Muscle layer of colon (tissue), 2 donors: ENCODE results near the gene GABRB1.

Experiments used
- H3K27ac ChIP-seq: one replicate; pipeline ENCODE4 v1.7.0; 2013; ENCODE audit warnings: low read depth, mild to moderate bottlenecking, low read length, moderate library complexity
- H3K27me3 ChIP-seq, 2 donors: one replicate each; pipeline ENCODE4 v1.7.0; 2013; ENCODE audit warnings: low read length in 2 of 2, mild to moderate bottlenecking in 2 of 2; ENCODE audit not compliant: insufficient read depth in 2 of 2, control insufficient read depth in 1 of 2
- H3K36me3 ChIP-seq: one replicate; pipeline ENCODE4 v1.7.0; 2013; ENCODE audit warnings: mild to moderate bottlenecking, low read length; ENCODE audit not compliant: insufficient read depth
- H3K4me1 ChIP-seq: one replicate; pipeline ENCODE4 v1.7.0; 2013; ENCODE audit warnings: mild to moderate bottlenecking, low read length; ENCODE audit not compliant: insufficient read depth
- H3K4me3 ChIP-seq, 2 donors: one replicate each; pipeline ENCODE4 v1.7.0; 2013; ENCODE audit warnings: low read length in 2 of 2, low read depth in 1 of 2, mild to moderate bottlenecking in 1 of 2, moderate library complexity in 1 of 2
- H3K9ac ChIP-seq: one replicate; pipeline ENCODE4 v1.7.0; 2013; ENCODE audit warnings: low read length
- H3K9me3 ChIP-seq: one replicate; pipeline ENCODE4 v1.7.0; 2013; ENCODE audit warnings: mild to moderate bottlenecking, low read length
- donor health status: abdominal sarcoma.
- donor health status: Adenocarcinoma of cecum.

GABRB1 gene

DNA sequence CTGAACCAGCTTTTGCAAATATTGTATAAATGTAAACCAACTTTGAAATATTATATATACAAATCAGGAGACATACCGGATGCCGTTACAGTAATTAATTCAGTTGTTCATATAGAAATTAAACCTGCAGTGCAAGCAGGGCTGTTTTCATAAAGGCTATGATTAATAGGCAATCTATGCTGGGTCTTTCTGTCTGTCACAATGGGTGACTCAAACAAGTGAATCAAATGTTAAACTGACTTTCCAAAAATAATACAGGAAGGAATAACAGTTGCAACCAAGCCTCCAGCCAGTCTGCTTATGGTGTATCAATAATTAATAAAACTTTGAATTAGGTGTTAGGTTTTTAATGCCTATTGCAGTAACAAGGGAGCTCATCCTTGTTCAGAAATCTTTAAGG is 43.9 kb downstream of the GABRB1 start:
- no peaks in the 10 kb centered on the region for H3K9me3 ChIP-seq
- H3K27me3 ChIP-seq: no peaks in the 10 kb centered on the region
- H3K36me3 ChIP-seq: no peaks in the 10 kb centered on the region
- H3K4me3 ChIP-seq: no peak overlapping the region
- no peak overlapping the region for H3K9ac ChIP-seq
- no peaks in the 10 kb centered on the region for H3K4me1 ChIP-seq
- no peak overlapping the region for H3K27ac ChIP-seq

DNA sequence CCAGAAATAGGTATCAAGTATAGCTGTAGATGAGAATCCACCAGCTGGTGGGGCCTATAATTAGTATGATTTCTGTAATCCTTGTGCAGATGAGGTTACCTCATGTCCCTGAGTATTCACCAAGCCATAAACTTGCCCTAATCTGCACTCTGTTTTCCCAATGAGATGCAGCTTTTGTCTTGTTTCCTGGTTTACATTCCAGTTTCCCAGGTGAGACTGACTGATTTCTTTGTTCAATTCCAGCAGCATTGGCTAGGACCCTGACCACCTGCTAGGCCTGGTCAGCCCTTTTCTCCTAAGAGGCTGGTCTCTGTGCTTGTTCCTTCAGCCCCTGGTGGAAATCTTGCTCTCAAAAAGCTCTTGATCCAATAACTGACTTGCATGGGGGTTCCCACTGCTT is 44.6 kb downstream of the GABRB1 start:
- H3K27ac ChIP-seq: no peak overlapping the region
- no peaks in the 10 kb centered on the region for H3K36me3 ChIP-seq
- no peak overlapping the region for H3K9ac ChIP-seq

GRCh38 chr4:47084111-47084510 is 52.7 kb downstream of the GABRB1 start:
- Histone ChIP-seq H3K9me3 (no peaks in the 10 kb centered on the region), H3K9ac (no peak overlapping the region), H3K27me3 (no peaks in the 10 kb centered on the region), H3K4me1 (no peaks in the 10 kb centered on the region), H3K36me3 (no peaks in the 10 kb centered on the region), H3K4me3 (no peak overlapping the region), H3K27ac (no peak overlapping the region)

More for the DNA sequence above, 44.6 kb downstream of the GABRB1 start:
- no peak overlapping the region for H3K4me3 ChIP-seq
- no peaks in the 10 kb centered on the region for H3K9me3 ChIP-seq
- no peaks in the 10 kb centered on the region for H3K27me3 ChIP-seq
- no peaks in the 10 kb centered on the region for H3K4me1 ChIP-seq

DNA sequence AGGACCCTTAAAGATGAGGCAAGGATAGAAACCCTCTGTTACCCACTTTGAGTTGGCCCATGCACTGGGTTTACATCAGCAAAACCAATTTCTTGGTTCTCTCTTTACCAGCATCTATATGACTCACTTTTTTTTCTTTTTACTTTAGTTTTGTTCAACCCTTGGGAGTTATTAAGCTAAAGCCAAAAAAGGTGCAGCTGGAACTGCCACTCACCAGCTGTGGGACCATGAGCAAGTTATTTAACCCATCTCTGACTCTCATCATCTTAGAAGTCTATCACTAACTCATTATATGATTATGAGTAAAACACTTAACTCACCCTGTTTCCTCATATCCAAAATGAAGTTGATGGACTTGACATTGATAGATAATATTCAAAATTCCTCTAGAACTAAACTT is 53.4 kb downstream of the GABRB1 start:
- H3K4me3 ChIP-seq: no peak overlapping the region
- no peaks in the 10 kb centered on the region for H3K36me3 ChIP-seq
- no peak overlapping the region for H3K9ac ChIP-seq
- no peaks in the 10 kb centered on the region for H3K9me3 ChIP-seq
- H3K4me1 ChIP-seq: no peaks in the 10 kb centered on the region
- no peaks in the 10 kb centered on the region for H3K27me3 ChIP-seq
- no peak overlapping the region for H3K27ac ChIP-seq

- Histone ChIP-seq H3K4me1 (no peaks in the 10 kb centered on the region), H3K9ac (no peak overlapping the region), H3K9me3 (no peaks in the 10 kb centered on the region), H3K27ac (no peak overlapping the region), H3K4me3 (no peak overlapping the region), H3K27me3 (no peaks in the 10 kb centered on the region), H3K36me3 (no peaks in the 10 kb centered on the region)
Measured at GRCh38 chr4:47088298-47088697, 56.9 kb downstream of the GABRB1 start.

- Histone ChIP-seq H3K4me1 (no peaks in the 10 kb centered on the region), H3K4me3 (no peak overlapping the region), H3K27ac (no peak overlapping the region), H3K36me3 (no peaks in the 10 kb centered on the region), H3K27me3 (no peaks in the 10 kb centered on the region), H3K9me3 (no peaks in the 10 kb centered on the region), H3K9ac (no peak overlapping the region)
Measured at GRCh38 chr4:47095884-47096283, 64.5 kb downstream of the GABRB1 start.

DNA sequence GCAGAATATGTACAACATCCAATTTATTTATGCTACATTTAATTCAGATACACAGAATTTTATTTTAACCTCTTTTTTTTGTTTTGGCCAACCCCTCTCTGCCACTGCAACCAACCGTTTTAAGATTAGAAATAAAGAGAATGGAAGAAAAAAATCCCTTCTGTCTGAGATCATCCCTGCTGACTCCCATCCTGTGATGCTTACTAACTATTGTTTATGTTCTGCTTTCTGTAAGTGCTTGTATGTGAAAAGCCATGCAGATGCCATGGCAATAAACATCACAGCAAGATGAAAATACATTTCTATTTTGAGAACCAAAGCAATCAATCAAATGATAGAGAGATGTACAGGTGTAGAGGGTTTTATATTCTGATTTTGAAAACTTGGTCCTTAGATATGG is 70.1 kb downstream of the GABRB1 start:
- Histone ChIP-seq H3K9ac (no peak overlapping the region), H3K36me3 (no peaks in the 10 kb centered on the region), H3K4me1 (no peaks in the 10 kb centered on the region), H3K27ac (no peak overlapping the region), H3K4me3 (no peak overlapping the region), H3K27me3 (no peaks in the 10 kb centered on the region), H3K9me3 (no peaks in the 10 kb centered on the region)

GRCh38 chr4:47104986-47105385 is 73.6 kb downstream of the GABRB1 start:
- Histone ChIP-seq H3K9me3 (no peaks in the 10 kb centered on the region), H3K4me1 (no peaks in the 10 kb centered on the region), H3K9ac (no peak overlapping the region), H3K27me3 (no peaks in the 10 kb centered on the region), H3K27ac (no peak overlapping the region), H3K36me3 (no peaks in the 10 kb centered on the region), H3K4me3 (no peak overlapping the region)

DNA sequence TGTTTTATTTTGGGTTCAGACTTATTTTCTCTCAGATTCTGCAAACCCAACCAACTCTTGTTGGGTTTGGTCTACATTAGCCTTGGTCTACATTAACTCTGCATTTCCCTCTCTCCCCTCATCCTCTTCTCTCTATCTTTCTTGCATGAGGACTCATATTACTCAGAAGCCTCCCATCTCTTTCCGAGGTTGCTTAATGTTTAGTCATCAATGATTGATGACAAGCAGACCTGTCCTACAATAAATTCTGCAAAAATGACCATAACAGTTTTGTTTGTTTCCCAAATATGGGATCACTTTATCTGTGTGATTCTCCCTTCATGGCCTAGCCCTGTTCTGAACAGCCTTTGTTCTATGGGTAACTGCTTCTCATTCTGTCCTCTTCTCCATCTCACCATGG is 75.2 kb downstream of the GABRB1 start:
- Histone ChIP-seq H3K9ac (no peak overlapping the region), H3K27ac (no peak overlapping the region), H3K27me3 (no peaks in the 10 kb centered on the region), H3K9me3 (no peaks in the 10 kb centered on the region), H3K4me1 (no peaks in the 10 kb centered on the region), H3K36me3 (no peaks in the 10 kb centered on the region), H3K4me3 (no peak overlapping the region)

DNA sequence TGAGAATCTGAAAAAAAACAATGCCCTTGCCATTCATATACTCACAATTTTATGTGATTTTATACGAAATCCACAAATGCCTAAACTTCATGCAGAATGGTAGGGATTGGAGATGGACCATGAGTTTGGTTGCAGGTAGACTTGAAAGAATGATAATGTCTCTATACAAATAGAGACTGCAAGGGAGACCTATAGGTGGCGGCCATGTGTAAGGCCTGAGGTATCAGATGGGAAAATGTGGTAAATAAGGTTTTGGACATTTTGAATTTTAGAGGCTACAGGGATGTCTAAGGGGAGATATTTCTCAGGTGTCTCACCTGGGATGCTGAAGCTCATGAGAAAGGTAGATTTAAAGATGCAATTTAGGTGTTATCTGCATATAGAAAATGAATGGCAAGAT is 78.0 kb downstream of the GABRB1 start:
- H3K4me1 ChIP-seq: no peaks in the 10 kb centered on the region

DNA sequence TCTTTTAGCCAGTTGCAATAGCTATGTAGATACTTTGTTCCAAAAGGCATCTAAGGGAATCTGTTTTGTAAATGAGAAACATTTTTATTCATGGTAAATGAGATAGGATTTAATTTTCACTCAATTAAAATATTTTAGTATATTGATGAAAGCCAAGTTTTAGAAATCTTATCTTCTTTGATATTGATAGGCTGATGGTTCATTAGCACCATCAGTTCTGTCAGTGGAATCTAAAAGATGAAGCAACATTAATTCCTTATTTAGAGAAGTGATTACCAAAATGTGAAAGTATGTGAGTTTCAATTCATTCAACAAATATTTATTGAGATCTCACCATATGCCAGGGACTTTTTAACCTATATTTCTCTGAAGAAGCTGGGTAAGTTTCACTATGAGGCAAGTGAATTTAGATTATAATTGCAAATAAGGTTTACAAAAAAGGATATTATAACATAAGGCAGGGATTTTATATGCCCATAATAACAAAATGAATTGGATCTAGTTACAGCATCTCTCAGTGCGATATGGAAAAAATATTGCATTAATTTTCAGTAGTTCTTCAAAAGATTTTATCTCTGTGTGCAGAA is 79.3 kb downstream of the GABRB1 start:
- Histone ChIP-seq H3K27me3 (no peaks in the 10 kb centered on the region), H3K36me3 (no peaks in the 10 kb centered on the region), H3K27ac (no peak overlapping the region), H3K9me3 (no peaks in the 10 kb centered on the region), H3K4me1 (no peaks in the 10 kb centered on the region), H3K4me3 (no peak overlapping the region), H3K9ac (no peak overlapping the region)

More for the DNA sequence above, 78.0 kb downstream of the GABRB1 start:
- Histone ChIP-seq H3K4me3 (no peak overlapping the region), H3K9me3 (no peaks in the 10 kb centered on the region), H3K27ac (no peak overlapping the region), H3K27me3 (no peaks in the 10 kb centered on the region), H3K9ac (no peak overlapping the region), H3K36me3 (no peaks in the 10 kb centered on the region)

- Histone ChIP-seq H3K27ac (no peak overlapping the region), H3K4me1 (no peaks in the 10 kb centered on the region), H3K9ac (no peak overlapping the region), H3K27me3 (no peaks in the 10 kb centered on the region), H3K4me3 (no peak overlapping the region), H3K9me3 (no peaks in the 10 kb centered on the region), H3K36me3 (no peaks in the 10 kb centered on the region)
Measured at GRCh38 chr4:47118192-47118929, 87.0 kb downstream of the GABRB1 start.
